BE2C (cell line): ENCODE measurements around the gene GCN1.

ENCODE experiments used
- DNase-seq: peaks from one replicate; pipeline ENCODE4 v3.0.0-alpha.2; 2020
- H3K27me3 ChIP-seq: fragments of 250-450 bp; sonication (Bioruptor Pico); 2 replicates; pipeline ENCODE4 v1.5.1; 2020; ENCODE audit warnings: mild to moderate bottlenecking
- H3K36me3 ChIP-seq: fragments of 250-450 bp; sonication (Bioruptor Pico); 2 replicates; pipeline ENCODE4 v1.5.1; 2020; ENCODE audit warnings: mild to moderate bottlenecking
- H3K4me1 ChIP-seq: fragments of 250-450 bp; sonication (Bioruptor Pico); 2 replicates; pipeline ENCODE4 v1.5.1; 2020
- H3K4me3 ChIP-seq: 2 replicates; pipeline ENCODE4 v1.5.1; 2011; ENCODE audit warnings: low read depth, low read length
- H3K9me3 ChIP-seq: fragments of 250-450 bp; sonication (Bioruptor Pico); 2 replicates; pipeline ENCODE4 v1.5.1; 2020
- TF ChIP-seq, protein P1 (sequence below): IDR thresholded peaks from 2 replicates; pipeline ENCODE4 v1.5.1; 2012; ENCODE audit warnings: mild to moderate bottlenecking, low read depth, low read length

GCN1 gene

DNA sequence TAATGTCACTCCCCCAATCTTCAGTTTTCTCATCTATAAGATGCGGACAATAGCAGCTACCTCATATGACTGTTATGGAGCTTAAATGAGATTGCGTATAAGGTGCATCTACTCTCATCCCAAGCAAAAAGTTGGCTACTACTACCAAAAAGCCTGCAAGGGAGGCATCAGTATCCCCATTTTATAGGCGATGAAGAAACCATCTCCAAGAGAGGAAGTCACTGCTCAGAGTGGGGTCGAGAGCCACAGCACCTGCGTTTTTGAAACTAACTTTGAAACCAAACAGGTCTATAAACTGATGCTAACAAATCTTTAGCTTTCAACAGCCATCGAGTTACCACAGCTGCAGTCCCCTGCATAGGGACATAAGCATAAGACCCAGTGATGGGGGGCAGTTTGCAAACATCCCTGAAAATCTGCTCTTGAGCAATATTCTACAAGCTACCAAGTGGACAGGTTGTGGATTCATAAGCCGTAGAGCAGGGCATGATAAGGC, 3.5 kb downstream of the GCN1 start:
- DNase-seq = no peak
- Histone ChIP-seq H3K36me3 (peaks cover 68% of the 10 kb centered on the region), H3K9me3 (no peaks in the 10 kb centered on the region), H3K4me1 (no peaks in the 10 kb centered on the region; the same call in 1 of the 2 replicates), H3K27me3 (no peaks in the 10 kb centered on the region), H3K4me3 (no peak overlapping the region)
- TF ChIP-seq, protein P1, sequence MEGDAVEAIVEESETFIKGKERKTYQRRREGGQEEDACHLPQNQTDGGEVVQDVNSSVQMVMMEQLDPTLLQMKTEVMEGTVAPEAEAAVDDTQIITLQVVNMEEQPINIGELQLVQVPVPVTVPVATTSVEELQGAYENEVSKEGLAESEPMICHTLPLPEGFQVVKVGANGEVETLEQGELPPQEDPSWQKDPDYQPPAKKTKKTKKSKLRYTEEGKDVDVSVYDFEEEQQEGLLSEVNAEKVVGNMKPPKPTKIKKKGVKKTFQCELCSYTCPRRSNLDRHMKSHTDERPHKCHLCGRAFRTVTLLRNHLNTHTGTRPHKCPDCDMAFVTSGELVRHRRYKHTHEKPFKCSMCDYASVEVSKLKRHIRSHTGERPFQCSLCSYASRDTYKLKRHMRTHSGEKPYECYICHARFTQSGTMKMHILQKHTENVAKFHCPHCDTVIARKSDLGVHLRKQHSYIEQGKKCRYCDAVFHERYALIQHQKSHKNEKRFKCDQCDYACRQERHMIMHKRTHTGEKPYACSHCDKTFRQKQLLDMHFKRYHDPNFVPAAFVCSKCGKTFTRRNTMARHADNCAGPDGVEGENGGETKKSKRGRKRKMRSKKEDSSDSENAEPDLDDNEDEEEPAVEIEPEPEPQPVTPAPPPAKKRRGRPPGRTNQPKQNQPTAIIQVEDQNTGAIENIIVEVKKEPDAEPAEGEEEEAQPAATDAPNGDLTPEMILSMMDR = no peak

DNA sequence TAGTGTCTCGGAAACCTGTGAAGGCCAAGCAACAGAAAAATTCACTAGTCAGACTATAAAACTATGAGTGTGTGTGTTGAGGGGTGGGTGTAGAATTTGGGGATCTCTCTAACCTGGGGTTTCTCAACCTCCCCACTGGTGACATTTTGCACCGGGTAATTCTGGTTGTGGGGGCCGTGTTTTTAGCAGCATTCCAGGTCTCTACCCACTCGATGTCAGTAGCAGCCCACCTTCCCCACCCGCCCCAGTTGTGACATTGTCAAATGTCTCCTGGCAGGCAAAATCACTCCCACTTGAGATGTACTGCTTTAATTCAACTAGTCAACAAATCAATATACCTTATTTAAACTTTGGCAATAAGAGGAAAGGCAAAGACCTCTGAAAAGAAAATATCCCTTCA, 4.1 kb downstream of the GCN1 start:
- no peaks in the 10 kb centered on the region for H3K9me3 ChIP-seq
- H3K4me1 ChIP-seq = no peaks in the 10 kb centered on the region; the same call in 1 of the 2 replicates
- no peak overlapping the region for H3K4me3 ChIP-seq
- peaks cover 67% of the 10 kb centered on the region for H3K36me3 ChIP-seq
- DNase-seq = no peak
- TF ChIP-seq, protein P1 = no peak
- no peaks in the 10 kb centered on the region for H3K27me3 ChIP-seq

DNA sequence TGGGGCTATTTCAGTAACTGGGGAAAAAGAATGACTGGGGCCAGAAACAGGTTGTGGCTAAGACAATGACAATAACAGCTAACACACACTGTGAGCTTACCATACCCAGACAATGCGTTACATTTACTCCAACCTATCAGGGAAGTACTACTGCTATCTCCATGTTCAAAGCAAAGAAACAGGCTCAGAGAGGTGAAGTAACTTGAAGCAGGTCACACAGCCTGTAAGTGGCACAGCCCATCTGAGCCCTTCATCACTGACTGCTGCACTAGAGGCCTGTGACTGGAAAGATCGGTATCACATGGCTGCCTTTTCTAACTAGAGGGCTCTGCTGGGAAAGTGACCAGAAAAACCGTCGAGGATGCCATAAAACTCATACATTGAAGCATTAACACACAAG, 7.9 kb downstream of the GCN1 start:
- DNase-seq = no peak
- Histone ChIP-seq H3K4me1 (no peaks in the 10 kb centered on the region), H3K27me3 (no peaks in the 10 kb centered on the region), H3K9me3 (no peaks in the 10 kb centered on the region), H3K36me3 (peaks cover 86% of the 10 kb centered on the region), H3K4me3 (no peak overlapping the region)
- TF ChIP-seq, protein P1 = no peak

DNA sequence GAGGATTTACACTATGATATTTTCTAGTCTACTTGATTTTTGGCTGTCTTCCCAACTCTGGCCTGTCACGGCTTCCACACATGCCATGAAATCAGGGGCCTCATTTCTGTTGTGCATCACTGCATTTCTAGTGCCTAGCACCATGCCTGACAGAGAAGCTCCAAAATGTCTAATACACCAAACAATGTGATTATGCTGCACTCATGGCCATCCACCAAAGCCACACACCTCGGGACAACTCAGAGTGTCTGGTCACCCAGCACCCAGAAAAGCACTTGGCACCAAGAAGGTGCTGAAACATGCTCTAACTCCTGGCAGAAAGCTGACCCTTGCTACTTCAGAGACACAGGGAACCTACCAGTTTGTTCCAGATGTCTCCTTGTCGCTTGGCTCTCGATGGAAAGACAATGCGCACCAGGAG, 11.3 kb downstream of the GCN1 start:
- H3K27me3 ChIP-seq = no peaks in the 10 kb centered on the region
- TF ChIP-seq, protein P1 = no peak
- no peak overlapping the region for H3K4me3 ChIP-seq
- DNase-seq = no peak
- H3K9me3 ChIP-seq = no peaks in the 10 kb centered on the region
- H3K4me1 ChIP-seq = no peaks in the 10 kb centered on the region
- peaks cover 86% of the 10 kb centered on the region for H3K36me3 ChIP-seq

DNA sequence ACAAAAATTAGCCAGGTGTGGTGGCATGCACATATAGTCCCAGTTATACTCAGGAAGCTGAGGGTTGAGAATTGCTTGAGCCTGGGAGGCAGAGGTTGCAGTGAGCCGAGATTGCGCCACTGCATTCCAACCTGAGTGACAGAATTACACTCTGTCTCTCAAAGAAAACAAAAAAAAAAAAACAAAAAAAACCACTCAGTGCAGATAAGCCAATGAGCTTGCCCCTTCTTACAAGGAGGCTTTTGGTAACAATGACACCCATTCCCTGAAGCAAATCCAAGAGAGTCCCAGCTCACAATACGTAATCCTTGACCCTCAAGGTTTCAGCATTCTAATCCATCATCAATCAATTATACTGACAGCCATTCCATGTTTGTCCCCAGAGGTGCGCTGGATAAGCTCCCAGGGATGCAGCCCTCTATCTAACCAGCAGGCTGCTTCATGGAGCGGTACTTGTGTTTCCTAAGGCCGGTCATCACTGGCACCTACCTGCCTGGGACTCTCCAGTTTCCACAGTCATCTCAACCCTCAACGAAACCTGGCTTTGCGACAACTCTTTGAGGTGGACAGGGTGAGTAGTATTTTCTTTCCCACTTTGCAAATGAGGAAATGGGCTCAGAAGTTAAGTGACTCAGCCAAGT, 12.4 kb downstream of the GCN1 start:
- Histone ChIP-seq H3K4me1 (no peaks in the 10 kb centered on the region), H3K27me3 (no peaks in the 10 kb centered on the region), H3K36me3 (peaks cover 86% of the 10 kb centered on the region), H3K4me3 (no peak overlapping the region), H3K9me3 (no peaks in the 10 kb centered on the region)
- no peak for DNase-seq
- TF ChIP-seq, protein P1 = no peak

DNA sequence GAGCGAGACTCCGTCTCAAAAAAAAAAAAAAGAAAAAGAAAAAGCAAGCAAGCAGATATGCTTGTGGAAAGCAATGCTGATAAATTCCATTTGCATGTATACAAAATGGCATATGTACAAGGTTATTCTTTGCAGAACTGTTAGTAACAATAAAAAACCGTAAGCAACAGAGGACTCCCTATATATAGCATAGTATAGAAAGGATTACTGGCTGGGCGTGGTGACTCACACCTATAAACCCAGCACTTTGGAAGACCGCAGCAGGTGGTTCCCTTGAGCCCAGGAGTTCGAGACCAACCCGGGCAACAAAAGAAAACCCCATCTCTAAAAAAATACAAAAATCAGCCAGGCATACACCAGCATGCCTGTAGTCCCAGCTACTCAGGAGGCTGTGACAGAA, 13.5 kb downstream of the GCN1 start:
- no peaks in the 10 kb centered on the region for H3K4me1 ChIP-seq

More for the DNA sequence above, 13.5 kb downstream of the GCN1 start:
- H3K36me3 ChIP-seq = peaks cover 88% of the 10 kb centered on the region
- no peak overlapping the region for H3K4me3 ChIP-seq
- no peaks in the 10 kb centered on the region for H3K9me3 ChIP-seq
- H3K27me3 ChIP-seq = no peaks in the 10 kb centered on the region
- DNase-seq = no peak
- TF ChIP-seq, protein P1 = no peak
